T-helper 2 cell (primary cell): ENCODE results near the gene CTNNB1.
A peak's percentile ranks its signal among the peaks of the same experiment; 100 is the strongest.

Experiments used
- DNase-seq, 5 experiments: peaks; one replicate each; pipeline versions ENCODE4 v3.0.0 to v3.0.0-alpha.2; 2012 to 2022

The CTNNB1 gene

DNA sequence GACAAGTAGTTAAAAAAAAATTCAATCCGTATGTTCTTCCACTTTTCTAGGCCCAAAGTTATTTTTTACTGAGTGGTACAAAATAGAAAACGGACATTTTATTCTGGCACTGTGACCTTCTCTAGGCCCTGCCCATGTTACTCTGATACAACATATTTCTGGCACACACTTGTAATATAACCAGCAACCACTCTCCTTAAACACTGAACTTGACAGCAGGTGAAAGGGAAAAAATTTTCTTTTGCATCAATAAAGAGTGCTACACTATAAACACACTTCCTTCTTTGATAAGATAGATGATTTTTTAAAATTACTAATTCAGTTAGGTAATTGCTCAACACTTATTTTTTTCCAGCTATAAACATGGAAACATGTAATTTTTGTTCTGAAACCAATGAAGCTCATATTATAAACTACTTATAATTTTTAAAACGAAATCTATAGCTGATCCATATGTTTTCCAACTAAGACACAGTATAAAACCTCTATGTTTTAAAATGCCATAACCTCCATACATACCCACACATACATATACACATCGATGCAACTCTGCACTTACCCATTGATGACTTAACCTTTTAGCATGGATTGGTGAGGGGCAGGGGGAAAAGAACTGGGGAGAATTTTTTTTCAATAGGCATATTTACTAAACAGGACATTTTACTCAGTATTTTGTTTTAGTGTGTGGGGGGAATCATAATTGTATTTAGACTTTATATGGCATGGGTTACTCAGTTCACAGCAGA lies 5.3 kb upstream of the CTNNB1 start:
- no peak for DNase-seq

DNA sequence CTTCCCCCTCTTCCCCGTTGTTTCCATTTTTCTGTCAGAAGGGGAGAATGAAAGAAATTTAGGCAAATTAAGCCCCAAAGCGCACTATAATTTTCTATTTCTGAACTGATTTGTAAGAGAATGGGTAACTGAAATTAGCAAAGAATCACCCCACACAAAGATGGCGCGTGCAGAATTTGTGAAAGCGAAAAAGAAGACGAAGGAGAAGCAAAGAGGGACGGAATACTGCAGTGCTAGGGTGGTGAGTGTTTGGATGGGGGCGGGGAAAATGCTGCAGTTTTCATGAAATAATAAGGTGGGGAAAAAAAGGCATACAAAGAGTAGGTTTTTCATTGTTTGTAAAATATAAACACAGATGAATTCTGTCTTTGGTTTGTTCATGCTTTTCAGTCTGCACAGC lies 4.6 kb upstream of the CTNNB1 start:
- DNase-seq = no peak

DNA sequence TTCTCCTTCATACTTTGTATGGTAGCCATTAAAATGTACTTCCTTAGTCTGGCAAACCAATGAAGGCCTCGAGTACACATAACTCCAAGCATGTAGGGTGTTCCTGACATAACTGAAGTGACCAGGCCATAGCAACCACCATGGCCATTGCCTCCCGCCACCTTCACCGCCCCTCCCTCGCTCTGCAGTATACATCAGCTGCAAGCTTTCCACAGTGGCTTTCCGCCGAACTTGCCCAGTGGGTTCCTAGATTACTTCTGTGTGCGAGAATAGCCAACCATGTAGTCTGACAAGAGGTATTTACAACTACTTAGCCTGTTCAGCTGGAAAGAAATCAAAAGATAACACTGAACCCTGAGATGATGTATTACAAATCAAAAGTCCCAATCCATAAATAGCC lies 3.4 kb upstream of the CTNNB1 start:
- no peak for DNase-seq

DNA sequence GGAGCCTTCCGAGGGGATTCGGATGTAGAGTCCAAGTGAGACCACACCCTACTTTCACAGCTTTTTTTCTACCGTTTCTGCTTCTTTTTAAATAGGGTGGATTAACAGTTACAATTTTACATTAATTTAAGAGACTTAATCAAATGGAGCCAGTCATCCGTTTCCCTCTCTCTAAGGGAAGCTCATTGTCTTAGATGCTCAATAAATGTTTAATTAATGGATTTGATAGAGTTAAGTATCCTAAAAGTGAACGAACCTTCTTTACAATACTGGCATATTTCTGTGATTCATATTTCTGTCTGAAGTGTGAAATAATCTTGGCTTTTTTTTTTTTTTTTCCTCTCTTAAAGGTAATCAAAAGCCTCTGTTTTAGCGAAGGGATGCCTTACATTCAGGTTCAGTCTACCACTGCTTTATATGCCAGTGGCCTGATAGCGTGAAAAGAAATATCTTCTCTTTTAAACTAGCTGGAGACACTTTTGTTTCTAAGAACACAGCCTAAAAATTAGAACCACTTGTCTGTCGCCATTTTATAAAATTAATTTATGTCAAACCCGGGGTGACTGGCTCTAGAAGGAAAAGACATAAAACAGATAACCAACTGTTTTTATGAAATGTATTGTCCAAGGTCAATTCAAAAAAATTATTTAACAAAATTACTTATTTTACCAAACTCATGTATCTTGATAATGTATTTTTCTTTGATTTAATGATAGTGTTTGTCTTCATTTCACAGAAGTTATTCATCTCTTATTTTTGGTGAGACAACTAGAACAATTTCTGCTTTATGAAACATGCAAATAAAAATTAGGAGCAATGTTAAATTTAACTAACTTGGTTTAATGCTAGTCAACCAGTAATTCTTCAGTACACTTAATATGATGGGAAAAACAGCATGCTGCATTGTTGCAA lies 2.5 kb upstream of the CTNNB1 start:
- no peak for DNase-seq

DNA sequence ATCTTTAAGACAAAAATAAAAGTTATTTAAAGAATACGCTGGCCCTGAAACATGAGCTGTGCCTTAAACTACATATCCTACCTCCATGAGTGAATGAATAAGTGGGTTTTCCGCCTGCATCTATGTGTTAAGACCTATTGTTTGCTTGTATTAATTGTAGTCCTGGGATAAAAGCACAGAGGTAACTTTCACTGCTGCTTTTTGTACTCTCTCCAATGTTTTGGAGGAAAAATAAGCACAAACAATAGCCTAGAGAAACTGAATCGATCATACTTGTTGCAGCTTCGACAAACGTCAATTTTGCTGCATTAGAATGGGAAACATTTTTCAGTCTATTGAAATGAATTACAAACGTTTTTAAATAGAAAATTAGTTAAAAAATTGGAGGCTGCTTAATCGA lies 1.3 kb upstream of the CTNNB1 start:
- DNase-seq = no peak

DNA sequence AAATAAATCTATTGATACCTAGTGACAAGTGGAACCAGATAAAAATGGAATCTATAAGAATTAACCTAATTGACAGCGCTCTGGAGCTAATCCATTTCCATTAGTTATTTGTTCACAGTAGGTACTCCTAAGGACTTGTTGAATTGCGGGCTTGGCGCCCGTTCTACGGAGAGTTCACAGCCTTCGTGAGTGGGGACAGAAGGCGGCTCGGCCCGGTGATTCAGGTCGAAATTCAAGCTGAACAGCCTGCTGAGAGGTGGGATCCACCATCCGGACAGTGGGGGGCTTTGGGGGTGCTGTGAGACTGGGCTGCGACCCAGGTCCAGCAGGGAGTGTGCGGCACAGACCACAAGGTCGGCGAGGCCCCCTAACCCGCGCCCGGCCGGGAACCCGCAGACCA lies 779 bp upstream of the CTNNB1 start:
- peak in 1 of 5 experiments; percentile 17 for DNase-seq

DNA sequence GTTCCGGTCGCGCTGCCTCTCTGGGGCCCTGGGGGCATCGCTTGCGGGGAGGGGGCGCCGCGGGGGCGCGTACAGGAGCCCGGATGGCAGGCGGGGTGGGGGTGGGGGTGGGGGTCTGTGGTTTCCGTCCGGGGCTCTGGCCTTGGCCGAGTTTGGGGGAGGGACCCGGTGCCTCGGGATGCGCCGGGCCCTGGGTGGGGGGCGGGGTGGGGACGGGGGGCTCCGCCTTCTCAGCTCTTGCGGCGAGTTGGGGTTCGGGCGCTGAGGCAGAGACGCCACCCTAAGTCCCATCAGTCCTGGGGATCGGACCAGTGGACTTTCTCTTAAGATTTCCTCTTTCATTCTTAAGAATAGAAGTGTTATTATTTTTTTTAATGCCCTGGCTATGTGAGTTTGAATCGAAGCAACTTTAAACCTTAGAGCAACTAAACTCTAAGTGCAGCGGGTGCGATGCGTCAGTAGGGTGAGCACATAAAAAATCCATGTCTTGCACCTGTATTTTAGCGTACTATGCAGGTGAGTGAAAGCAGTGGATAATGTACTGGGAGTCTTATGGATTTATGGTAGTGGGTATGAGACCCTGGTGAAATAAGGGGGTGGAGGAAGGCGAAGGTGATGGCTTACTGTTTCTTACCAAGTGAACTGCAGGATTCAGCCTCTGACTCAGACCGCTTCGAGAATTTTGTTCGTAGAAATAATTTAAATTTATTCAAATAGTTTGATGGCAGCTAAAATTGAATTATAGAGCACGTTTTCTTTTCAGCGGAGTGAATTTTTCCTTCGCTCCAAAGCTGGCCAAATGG lies 762 bp downstream of the CTNNB1 start:
- DNase-seq = peak; percentile 6 to 55 (median 20)

DNA sequence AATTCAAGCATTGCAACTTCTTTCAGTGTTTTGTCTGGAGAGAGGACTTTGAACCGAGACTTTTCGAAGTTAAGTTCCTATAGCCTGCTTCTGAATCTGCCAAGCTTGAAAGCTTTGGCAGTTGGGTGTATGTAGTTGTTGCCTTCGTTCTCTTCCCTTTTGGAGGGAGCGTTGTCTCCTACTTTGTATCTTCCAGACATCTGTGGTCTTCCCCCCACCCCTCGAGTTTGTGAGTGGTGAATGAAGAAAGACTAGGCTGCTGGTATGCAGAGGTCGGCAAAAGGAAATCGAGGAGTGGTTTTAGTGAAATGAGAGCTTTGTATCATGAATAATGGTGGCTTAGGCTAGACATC lies 1.3 kb downstream of the CTNNB1 start:
- peak in 3 of 5 experiments; percentile 6 to 47 (median 38) for DNase-seq

DNA sequence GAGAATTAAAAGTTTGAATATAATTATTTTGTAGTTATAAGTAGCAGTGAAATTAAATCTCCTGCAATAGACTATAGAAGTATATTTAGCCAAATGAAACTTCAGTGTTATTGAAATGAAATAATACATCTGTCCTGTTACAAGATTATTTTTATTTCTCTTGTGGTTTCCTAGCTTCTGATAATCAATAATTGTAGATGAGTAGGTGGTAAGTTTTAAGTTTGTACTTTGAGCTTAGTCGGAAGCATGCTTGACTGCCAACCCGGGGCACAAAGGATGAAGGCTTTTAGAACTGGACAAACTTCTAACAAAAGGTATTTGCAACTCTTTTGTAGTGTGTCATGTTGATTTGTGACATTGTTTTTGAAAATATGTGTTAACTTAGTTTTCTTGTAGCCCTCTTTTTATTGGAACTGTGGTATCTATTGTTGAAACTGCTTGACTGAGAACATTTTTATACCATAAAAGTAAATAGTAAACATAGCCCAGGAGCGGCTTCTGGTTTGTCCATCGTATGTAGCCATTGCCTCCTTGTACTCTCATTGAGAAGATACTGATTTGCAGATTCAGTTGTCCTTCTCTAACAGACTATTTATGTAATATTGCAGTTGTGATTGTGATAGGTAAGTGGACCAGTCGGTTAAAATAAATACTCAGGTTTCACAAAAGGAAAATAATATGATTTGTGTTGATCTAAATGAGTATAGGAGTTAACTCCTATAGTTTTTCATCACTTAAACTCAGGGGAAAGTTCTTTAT lies 2.9 kb downstream of the CTNNB1 start:
- no peak for DNase-seq

DNA sequence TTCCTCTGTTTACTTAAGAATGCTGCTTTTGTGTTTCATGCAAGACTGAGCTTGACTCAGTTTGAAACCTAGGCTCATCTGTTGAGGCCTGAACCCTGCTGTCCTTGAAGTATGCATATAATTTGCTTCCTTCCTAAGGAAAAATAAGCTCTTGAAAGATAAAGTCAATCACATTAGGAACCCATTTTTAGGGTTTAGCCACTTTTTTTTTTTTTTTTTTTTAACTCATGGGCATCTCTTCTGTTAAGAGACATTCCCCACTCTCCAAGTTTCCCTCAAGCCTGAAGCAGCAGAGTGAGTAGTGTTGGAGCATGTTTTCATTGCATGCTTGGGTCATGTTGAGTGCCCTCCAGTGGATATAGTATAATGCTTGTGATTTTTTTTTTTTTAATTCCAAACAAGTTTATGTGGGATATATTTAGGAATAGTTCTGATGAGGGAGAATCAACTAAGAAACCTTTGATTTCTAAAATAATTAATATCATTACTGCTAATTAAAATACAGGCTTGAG lies 3.6 kb downstream of the CTNNB1 start:
- DNase-seq = peak in 1 of 5 experiments; percentile 19

DNA sequence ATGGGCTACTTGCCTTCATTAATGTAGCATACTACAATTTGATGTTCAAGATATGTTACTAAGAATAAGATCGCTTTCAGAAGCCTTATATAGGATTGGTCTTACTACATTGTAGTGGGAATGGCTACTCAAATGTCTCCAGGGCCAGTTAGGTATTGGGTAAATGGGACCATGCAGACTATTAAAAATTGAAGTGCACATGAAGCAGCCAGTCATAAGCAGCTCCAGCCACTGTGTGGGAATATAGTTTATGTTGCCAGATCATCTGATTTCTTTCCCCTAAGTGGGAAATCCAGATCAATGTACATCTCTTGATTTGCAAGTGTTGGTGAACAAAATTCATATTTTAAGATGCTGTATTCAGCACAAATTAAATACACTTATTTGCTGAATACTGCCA lies 5.1 kb downstream of the CTNNB1 start:
- no peak for DNase-seq

DNA sequence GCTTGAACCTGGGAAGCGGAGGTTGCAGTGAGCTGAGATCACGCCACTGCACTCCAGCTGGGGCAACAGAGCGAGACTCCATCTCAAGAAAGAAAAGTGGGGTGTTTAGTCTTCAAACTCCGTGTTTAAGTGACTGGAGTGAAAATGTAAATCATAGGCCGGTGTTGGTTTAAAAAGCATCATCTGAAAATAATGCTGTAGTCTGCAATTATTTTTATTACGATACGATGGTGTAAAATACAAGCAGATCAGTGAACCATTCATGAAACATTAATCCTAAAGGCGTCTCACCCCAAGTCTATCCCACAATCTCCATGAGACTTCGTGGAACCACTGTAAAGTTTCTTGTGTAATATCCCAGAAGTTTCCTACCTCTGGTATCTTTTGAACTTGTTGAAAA lies 6.3 kb downstream of the CTNNB1 start:
- DNase-seq = no peak

DNA sequence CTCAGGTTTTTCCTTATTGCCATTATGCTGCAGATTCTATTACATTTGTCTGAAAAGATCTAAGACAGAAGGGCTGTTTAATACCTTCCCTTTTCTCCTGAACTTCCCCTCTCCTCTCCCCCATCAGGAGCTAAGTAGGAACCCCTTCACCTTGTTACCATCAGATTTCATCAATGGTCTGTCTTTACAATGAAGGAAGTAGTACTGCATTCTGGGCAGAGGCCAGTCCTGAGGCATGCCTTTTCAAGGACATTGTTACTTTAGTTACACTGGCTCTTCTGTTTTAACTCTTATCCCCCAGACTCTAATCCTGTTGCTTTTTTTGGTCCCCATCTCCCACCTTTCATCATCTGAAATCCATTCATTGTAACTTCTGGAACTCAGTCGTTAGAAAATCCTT lies 8.1 kb downstream of the CTNNB1 start:
- no peak for DNase-seq

DNA sequence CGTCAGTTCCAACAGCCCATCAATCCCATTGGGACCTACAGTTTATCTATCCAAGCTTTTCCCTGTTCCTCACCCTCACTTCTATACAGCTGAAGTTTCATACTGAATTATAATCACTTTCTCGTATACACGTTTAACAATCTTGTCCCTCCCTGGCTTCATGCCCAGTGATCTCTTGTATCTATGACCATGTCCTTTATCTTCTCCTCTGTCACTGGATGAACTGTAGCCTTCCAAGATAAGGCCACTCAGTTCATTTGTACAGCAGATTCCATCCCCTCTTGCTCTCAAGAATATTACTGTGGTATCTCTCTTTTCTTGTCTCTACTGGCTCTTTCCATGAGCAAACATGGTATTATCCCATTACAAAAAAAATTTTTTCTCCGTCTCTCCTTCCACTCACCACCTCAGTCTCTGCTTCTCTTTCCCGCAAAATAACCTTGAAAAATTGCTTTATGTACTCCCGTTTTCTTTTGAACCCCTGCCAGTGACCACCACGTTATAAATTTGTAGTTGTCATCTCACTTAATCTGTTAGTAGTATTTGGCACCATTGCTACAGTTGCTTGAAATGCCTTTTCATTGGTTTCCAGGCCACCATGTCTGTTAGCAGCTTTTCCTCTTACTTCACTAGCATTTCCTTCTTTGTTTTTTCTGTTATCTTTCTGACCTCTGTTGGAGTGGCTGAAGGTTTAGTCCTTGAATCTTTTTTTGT lies 9.4 kb downstream of the CTNNB1 start:
- DNase-seq = no peak

DNA sequence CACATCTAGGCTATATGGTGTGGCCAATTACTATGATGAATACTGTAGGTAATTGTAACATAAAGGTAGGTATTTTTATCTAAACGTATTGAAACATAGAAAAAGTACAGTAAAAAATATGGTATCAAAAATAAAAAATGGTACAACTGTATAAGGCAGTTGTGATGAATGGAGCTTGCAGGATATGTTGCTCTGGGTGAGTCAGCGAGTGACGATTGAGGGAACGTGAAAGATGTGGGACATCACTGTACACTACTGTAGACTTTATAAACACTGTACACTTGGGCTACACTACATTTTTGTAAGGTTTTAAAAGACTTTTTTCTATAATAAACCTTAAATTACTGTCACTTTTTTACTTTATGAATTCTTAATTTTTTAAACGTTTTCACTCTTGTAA lies 10.3 kb downstream of the CTNNB1 start:
- no peak for DNase-seq

DNA sequence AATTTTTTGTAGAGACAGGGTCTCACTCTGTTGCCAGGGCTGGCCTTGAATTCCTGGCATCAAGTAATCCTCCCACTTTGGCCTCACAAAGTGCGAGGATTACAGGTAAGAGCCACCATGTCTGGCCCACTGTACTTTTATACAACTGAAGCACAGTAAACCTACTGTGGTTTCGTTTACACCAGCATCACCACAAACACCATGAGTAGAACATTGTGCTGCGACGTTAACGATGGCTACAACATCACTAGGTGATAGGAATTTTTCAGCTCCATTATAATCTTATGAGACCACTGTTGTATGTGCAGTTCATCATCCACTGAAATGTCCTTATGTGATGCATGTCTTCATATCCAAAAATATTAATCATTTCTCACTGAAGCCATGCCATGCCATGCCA lies 11.7 kb downstream of the CTNNB1 start:
- no peak for DNase-seq

DNA sequence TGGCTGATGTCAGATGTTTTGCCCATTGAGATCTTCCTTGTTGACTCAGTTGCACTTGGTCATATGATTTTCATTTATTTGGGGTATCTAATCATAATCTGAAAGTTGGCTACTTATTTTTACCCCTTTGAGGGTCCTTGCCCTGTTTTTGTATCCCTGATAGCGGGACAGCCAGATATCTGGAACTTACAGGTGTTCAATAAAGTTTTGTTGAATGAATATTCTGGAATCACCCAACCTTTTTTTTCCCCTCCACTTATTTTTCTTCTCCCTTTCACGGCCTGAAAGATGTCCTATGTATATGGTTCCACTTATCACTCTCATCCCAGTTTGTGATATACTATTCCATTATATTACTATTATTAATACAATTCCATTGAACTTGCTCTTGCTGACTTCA lies 12.8 kb downstream of the CTNNB1 start:
- no peak for DNase-seq

DNA sequence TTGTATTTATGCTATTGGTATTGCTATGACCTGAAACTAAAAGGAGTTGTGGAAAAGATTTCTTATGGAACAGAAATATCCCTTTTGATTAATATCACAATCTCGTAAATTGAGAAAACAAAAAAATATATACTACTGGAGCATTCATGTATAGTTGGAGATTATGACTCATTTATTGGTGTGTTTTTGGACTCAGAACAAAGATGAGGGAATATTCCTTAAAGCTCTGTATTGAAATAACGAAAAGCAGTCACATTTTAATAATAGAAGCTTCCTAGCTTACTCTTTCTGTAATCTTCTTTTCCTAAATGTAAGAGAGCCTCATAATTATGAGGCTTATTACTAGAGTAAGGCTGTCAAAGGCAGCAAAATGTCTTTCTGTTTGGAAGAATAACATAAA lies 14.3 kb downstream of the CTNNB1 start:
- no peak for DNase-seq

DNA sequence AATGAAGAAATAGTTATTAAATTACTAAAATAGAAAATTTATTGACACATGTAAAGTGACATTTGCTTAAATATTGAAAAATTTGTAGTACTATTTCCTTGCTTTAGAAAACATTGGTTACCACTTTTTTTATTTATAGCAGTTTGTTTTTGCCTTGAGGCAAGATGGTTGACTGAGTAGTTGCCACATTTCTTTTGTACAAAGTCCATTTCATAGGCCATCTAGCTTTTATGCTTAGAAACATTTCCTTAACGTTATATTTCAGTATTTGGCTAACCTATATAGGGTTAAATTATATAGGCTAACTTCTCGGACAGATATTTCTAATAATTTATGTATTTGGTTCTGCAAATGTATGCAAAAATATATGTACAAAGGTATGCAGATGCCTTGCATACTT lies 17.1 kb downstream of the CTNNB1 start:
- DNase-seq = no peak

DNA sequence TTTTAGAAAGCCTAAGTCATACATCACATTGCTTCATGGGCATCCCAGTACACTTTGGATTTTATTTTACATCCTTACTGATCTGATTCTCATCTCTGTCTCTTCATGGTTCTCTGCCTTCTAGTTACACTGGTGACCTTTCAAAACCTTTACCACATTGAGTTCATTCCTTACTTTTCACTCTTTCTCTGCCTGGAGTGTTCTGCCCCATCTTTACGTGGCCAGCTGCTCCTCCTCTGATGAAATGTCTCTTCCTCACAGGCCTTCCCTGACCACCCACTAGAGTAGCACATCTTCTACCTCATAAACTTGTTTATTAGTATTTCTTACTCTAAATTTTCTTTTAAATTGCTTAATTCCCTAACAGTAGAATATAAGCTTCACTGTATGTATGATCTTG lies 17.7 kb downstream of the CTNNB1 start:
- no peak for DNase-seq

DNA sequence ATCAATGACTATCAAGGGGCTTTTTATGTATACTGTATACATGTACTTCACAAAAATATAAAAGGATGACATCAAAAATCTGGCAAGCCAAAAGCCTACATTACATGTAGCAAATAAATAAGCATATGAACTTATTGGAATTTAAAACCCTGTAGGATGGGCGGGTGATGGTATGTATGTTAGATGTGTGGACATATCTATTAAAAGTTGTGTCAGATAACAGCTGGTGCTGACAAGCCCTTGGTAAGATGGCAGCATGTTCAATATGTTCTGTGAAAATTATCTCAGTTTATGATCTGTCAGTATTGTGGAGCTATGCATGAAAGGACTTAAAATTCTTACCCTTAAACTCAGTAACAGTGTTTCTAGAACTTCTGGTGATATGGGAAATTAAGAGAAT lies 20.1 kb downstream of the CTNNB1 start:
- DNase-seq = no peak
